Parathyroid adenoma (tissue), 2 donors: Measurements from ENCODE around the gene PLD1.

Source experiments
- H2AFZ ChIP-seq: fragments of 300-600 bp; sonication (generic); one replicate; pipeline ENCODE4 v1.7.0; 2017; ENCODE audit warnings: antibody characterized with exemption, mild to moderate bottlenecking
- H3K27ac ChIP-seq: fragments of 300-600 bp; sonication (generic); one replicate; pipeline ENCODE4 v1.7.0; 2017
- H3K27me3 ChIP-seq: fragments of 300-600 bp; sonication (generic); one replicate; pipeline ENCODE4 v1.7.0; 2017; ENCODE audit warnings: low read length; ENCODE audit not compliant: control insufficient read depth, insufficient read depth
- H3K36me3 ChIP-seq: fragments of 300-600 bp; sonication (generic); one replicate; pipeline ENCODE4 v1.7.0; 2017; ENCODE audit warnings: low read length; ENCODE audit not compliant: control insufficient read depth, insufficient read depth
- H3K4me1 ChIP-seq: fragments of 300-600 bp; sonication (generic); one replicate; pipeline ENCODE4 v1.7.0; 2017; ENCODE audit warnings: control low read depth
- H3K4me2 ChIP-seq: fragments of 300-600 bp; sonication (generic); one replicate; pipeline ENCODE4 v1.7.0; 2017; ENCODE audit warnings: low read length
- H3K4me3 ChIP-seq: fragments of 300-600 bp; sonication (generic); one replicate; pipeline ENCODE4 v1.7.0; 2017; ENCODE audit warnings: low read depth, low read length
- H3K79me2 ChIP-seq: fragments of 300-600 bp; sonication (generic); one replicate; pipeline ENCODE4 v1.7.0; 2017; ENCODE audit warnings: control low read depth
- H3K9ac ChIP-seq: fragments of 300-600 bp; sonication (generic); one replicate; pipeline ENCODE4 v1.7.0; 2017; ENCODE audit warnings: mild to moderate bottlenecking
- H3K9me3 ChIP-seq: fragments of 300-600 bp; sonication (generic); one replicate; pipeline ENCODE4 v1.7.0; 2017; ENCODE audit warnings: low read length; ENCODE audit not compliant: control insufficient read depth
- TF ChIP-seq, protein P1 (sequence below): fragments of 300-600 bp; sonication (generic); IDR thresholded peaks from one replicate; pipeline ENCODE4 v1.7.0; 2017; ENCODE audit warnings: antibody characterized with exemption, mild to moderate bottlenecking
- donor health status: primary hyperparathyroidism.

PLD1 gene

GRCh38 chr3:171715155-171715554, 95.1 kb downstream of the PLD1 start:
- Histone ChIP-seq H3K9ac (no peak overlapping the region), H3K4me1 (no peaks in the 10 kb centered on the region), H3K36me3 (no peaks in the 10 kb centered on the region), H3K4me3 (no peak overlapping the region), H3K79me2 (no peaks in the 10 kb centered on the region), H3K27ac (no peak overlapping the region), H2AFZ (no peak overlapping the region), H3K4me2 (no peak overlapping the region), H3K9me3 (no peaks in the 10 kb centered on the region), H3K27me3 (no peaks in the 10 kb centered on the region)
- TF ChIP-seq, protein P1, sequence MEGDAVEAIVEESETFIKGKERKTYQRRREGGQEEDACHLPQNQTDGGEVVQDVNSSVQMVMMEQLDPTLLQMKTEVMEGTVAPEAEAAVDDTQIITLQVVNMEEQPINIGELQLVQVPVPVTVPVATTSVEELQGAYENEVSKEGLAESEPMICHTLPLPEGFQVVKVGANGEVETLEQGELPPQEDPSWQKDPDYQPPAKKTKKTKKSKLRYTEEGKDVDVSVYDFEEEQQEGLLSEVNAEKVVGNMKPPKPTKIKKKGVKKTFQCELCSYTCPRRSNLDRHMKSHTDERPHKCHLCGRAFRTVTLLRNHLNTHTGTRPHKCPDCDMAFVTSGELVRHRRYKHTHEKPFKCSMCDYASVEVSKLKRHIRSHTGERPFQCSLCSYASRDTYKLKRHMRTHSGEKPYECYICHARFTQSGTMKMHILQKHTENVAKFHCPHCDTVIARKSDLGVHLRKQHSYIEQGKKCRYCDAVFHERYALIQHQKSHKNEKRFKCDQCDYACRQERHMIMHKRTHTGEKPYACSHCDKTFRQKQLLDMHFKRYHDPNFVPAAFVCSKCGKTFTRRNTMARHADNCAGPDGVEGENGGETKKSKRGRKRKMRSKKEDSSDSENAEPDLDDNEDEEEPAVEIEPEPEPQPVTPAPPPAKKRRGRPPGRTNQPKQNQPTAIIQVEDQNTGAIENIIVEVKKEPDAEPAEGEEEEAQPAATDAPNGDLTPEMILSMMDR = no peak

- Histone ChIP-seq H3K4me2 (no peak overlapping the region), H3K36me3 (no peaks in the 10 kb centered on the region), H2AFZ (no peak overlapping the region), H3K79me2 (no peaks in the 10 kb centered on the region), H3K4me3 (no peak overlapping the region), H3K9me3 (no peaks in the 10 kb centered on the region), H3K4me1 (no peaks in the 10 kb centered on the region), H3K27ac (no peak overlapping the region), H3K27me3 (no peaks in the 10 kb centered on the region), H3K9ac (no peak overlapping the region)
- TF ChIP-seq, protein P1 = no peak
Measured at GRCh38 chr3:171712171-171712938, 97.9 kb downstream of the PLD1 start.

DNA sequence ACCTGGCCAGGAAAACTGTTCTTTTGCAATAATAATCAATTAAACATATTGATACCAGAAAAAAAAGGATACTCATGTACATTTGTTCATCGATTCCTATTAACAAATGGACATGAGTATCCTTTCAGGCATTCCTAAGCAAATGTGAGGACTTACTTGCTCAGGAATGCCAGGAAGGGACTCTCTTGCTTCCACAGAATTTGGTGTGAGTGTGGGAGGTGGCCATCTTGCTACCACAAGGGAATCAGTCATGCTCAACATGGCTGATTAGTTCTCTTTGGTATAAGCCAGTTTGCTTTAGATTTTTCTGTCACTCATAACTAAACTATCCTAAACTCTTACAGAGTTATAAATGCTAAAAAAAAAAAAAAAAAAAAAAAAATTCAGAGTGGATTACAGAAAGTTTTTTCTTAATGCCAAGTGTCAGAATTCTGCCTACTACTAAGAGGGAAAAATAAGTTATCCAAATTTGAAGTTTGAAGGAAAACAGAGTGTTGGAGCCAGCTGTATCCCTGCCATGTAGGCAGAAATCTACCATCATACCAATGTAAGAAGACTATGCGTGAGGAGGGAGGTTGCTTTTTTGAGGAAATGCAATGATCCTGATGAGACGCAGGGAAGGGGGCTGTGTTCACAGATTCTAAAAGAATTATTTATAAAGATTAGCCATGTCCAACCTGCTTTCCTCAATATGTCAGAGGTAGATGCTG, 98.7 kb downstream of the PLD1 start:
- TF ChIP-seq, protein P1 = no peak
- H3K79me2 ChIP-seq = no peaks in the 10 kb centered on the region
- H3K9ac ChIP-seq = no peak overlapping the region
- H3K36me3 ChIP-seq = no peaks in the 10 kb centered on the region
- H3K4me1 ChIP-seq = no peaks in the 10 kb centered on the region
- H3K9me3 ChIP-seq = no peaks in the 10 kb centered on the region
- no peaks in the 10 kb centered on the region for H3K27me3 ChIP-seq
- H3K4me2 ChIP-seq = no peak overlapping the region
- no peak overlapping the region for H2AFZ ChIP-seq
- no peak overlapping the region for H3K4me3 ChIP-seq
- H3K27ac ChIP-seq = no peak overlapping the region

GRCh38 chr3:171710359-171710758, 99.9 kb downstream of the PLD1 start:
- no peaks in the 10 kb centered on the region for H3K4me1 ChIP-seq
- H3K27ac ChIP-seq = no peak overlapping the region
- TF ChIP-seq, protein P1 = no peak
- no peak overlapping the region for H2AFZ ChIP-seq
- H3K9ac ChIP-seq = no peak overlapping the region
- H3K79me2 ChIP-seq = no peaks in the 10 kb centered on the region
- no peak overlapping the region for H3K4me3 ChIP-seq
- no peak overlapping the region for H3K4me2 ChIP-seq
- no peaks in the 10 kb centered on the region for H3K36me3 ChIP-seq
- H3K27me3 ChIP-seq = no peaks in the 10 kb centered on the region
- no peaks in the 10 kb centered on the region for H3K9me3 ChIP-seq
